GM19468 (cell line): Measurements from ENCODE around the gene TNNI2.
"Not testable (repeated sequence)": the region's sequence is repeated elsewhere in the genome, so short reads cannot be mapped to it uniquely, and the experiment has no call there.

ENCODE experiments used
- ATAC-seq: cut with Tn5 transposase; IDR thresholded peaks from one replicate; pipeline ENCODE4 v1.9.1; 2021; ENCODE audit warnings: mild to moderate bottlenecking, moderate library complexity, moderate number of reproducible peaks; ENCODE audit not compliant: unreplicated experiment; ENCODE audit errors: extremely low read depth

Gene TNNI2

GRCh38 chr11:1882265-1883238 is 43.8 kb downstream of the TNNI2 start:
- no peak for ATAC-seq

GRCh38 chr11:1883346-1884302 is 44.8 kb downstream of the TNNI2 start:
- no peak for ATAC-seq

GRCh38 chr11:1884303-1884700 is 45.5 kb downstream of the TNNI2 start:
- no peak for ATAC-seq

- not testable (repeated sequence) for ATAC-seq
Observed at GRCh38 chr11:1886551-1886950, 47.8 kb downstream of the TNNI2 start.

- no peak for ATAC-seq
Observed at GRCh38 chr11:1887451-1888346, 48.9 kb downstream of the TNNI2 start.

GRCh38 chr11:1888347-1888753 is 49.6 kb downstream of the TNNI2 start:
- no peak for ATAC-seq

GRCh38 chr11:1888811-1889210 is 50.0 kb downstream of the TNNI2 start:
- ATAC-seq: no peak

- no peak for ATAC-seq
Observed at GRCh38 chr11:1889224-1889930, 50.6 kb downstream of the TNNI2 start.

- no peak for ATAC-seq
Observed at GRCh38 chr11:1889941-1890855, 51.4 kb downstream of the TNNI2 start.
